Activated naive CD8-positive, alpha-beta T cell (primary cell): ENCODE measurements around the gene FAM193A.

Source experiments
- H3K27ac Mint-ChIP-seq: one replicate; pipeline ENCODE4 v1.8.0; 2021; ENCODE audit warnings: mixed read lengths
- H3K27me3 Mint-ChIP-seq: one replicate; pipeline ENCODE4 v1.8.0; 2021; ENCODE audit warnings: mixed read lengths
- H3K36me3 Mint-ChIP-seq: one replicate; pipeline ENCODE4 v1.8.0; 2021; ENCODE audit warnings: mixed read lengths
- H3K4me1 Mint-ChIP-seq: one replicate; pipeline ENCODE4 v1.8.0; 2021; ENCODE audit warnings: low read depth, mixed read lengths
- H3K4me3 Mint-ChIP-seq: one replicate; pipeline ENCODE4 v1.8.0; 2021; ENCODE audit warnings: mild to moderate bottlenecking, mixed read lengths
- H3K9me3 Mint-ChIP-seq: one replicate; pipeline ENCODE4 v1.8.0; 2021; ENCODE audit warnings: low read depth, mixed read lengths

FAM193A gene

DNA sequence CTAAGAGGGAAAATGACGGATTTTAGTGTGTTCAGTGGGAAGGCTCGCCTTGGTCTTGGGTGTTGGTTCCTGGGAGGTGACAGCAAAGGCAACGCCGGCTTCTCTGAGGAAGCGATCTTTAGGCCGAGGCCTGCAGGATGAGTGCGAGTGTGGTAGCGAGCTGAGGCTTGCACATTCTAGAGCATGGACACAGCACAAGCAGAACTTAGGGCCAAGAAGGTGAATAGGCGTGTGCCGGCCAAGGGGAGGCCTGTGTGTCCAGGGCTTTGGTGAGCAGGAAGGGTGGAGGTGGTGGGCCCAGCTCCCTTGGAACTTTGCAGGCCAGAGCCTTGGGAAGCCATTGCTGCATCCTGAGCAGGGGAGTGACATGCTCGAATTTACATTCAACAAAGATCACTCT is 151.8 kb downstream of the FAM193A start:
- Mint-ChIP-seq H3K36me3 (peaks cover 9% of the 10 kb centered on the region), H3K9me3 (no peaks in the 10 kb centered on the region), H3K4me1 (peaks cover 21% of the 10 kb centered on the region), H3K4me3 (no peak overlapping the region), H3K27ac (no peak overlapping the region), H3K27me3 (no peaks in the 10 kb centered on the region)

DNA sequence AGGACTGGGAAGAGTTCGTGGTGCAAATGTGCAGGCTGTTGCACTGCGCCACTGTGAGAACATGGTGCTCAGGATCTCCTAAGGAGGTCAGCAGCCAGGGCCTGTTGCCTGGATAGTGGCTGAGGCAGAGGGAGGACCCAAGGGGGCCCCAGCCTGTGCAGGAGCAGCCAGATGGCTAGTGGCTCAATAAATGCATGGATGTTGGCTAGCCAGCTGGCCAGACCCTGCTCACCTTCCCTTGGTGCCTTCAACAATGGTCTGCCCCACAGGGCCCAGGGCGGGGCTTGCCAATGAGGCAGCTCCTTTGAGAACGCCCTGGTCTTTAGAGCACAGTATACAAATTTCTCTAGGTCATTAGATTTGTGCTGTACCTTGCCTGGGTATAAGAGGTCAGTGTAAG is 152.2 kb downstream of the FAM193A start:
- Mint-ChIP-seq H3K9me3 (no peaks in the 10 kb centered on the region), H3K27me3 (no peaks in the 10 kb centered on the region), H3K36me3 (peaks cover 9% of the 10 kb centered on the region), H3K4me1 (peaks cover 21% of the 10 kb centered on the region), H3K27ac (no peak overlapping the region), H3K4me3 (no peak overlapping the region)

DNA sequence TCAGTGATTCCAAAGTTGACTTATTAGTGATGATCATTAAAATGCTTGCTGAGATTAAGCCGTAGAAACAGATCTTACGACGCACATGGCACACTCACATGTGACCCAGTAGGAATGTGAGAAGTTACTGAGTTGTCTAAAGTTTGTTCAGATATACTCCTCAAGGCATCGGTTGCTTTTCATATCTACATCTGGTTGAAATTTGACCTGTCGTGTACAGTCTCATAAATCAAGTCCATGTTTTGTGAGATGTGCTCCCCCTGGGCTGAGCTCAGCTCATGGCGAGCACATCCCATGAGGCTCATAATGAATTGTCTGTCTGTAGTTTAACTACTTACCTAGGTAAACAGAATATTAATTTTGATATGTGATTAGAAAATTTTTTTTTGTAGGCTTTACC is 152.7 kb downstream of the FAM193A start:
- peaks cover 9% of the 10 kb centered on the region for H3K36me3 Mint-ChIP-seq
- H3K4me3 Mint-ChIP-seq = no peak overlapping the region
- H3K4me1 Mint-ChIP-seq = peaks cover 21% of the 10 kb centered on the region
- no peaks in the 10 kb centered on the region for H3K27me3 Mint-ChIP-seq
- H3K27ac Mint-ChIP-seq = peak overlapping the region; percentile 89
- no peaks in the 10 kb centered on the region for H3K9me3 Mint-ChIP-seq

DNA sequence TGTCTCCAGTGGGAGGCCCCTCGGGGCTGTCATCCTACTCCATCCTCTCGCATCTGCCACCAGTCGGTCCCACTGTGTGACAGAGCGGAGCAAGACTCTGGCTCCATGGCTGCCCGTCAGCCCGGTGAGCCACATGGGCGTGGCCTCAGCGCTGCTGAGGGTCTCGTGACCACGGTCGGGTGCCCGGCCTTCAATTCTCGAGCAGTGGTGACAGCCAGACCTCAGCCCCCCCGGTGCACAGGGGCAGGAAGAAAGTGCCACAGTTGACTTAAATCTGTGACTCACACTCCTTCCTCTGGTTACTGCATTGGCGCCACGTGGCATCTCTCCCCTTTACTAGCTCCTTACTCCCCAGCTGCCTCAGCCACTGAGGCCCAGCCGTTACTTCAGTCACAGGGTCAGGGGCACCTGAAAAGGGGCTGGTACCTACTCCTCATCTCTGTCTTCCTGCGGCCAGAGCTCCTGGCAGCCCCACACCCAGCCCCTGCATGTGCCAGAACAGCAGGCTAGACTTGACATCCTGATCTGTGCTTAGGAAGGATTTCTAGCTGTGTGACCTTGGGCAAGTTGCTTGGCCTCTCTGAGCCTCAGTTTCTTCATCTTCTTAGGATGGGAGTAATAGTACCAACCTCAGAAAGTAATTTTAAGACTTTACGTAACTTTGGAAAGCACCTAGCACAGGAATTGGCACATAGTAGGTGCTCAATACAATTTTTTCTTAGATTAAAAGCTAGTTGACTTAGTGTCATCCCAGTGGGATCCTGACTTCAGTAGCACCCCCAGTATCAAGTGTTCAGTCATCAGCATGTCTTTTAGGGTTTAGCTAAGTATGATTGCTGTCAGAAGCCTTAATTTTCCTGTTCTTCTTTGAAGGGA is 153.6 kb downstream of the FAM193A start:
- Mint-ChIP-seq H3K36me3 (peaks cover 9% of the 10 kb centered on the region), H3K4me3 (no peak overlapping the region), H3K9me3 (no peaks in the 10 kb centered on the region), H3K27ac (peak overlapping the region; percentile 89), H3K27me3 (no peaks in the 10 kb centered on the region), H3K4me1 (peaks cover 21% of the 10 kb centered on the region)

DNA sequence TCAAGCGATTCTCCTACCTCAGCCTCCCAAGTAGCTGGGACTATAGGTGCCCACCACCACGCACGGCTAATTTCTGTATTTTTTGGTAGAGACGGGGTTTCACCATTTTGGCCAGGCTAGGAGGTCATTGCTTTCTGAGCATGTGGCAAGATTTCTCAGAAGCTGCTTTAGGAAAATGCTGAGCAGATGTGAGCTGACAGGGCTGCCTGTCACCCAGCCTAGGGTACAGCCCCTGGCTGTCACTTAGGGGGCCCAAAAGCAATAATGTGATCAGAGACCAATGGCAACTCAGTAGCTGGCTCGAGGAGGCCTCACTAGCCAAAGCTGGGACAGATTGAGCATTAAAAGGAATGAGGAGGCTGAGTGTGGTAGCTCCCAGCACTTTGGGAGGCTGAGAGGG is 154.9 kb downstream of the FAM193A start:
- Mint-ChIP-seq H3K27me3 (no peaks in the 10 kb centered on the region), H3K27ac (peak overlapping the region; percentile 89), H3K4me3 (no peak overlapping the region), H3K36me3 (peaks cover 7% of the 10 kb centered on the region), H3K4me1 (peaks cover 21% of the 10 kb centered on the region), H3K9me3 (no peaks in the 10 kb centered on the region)

DNA sequence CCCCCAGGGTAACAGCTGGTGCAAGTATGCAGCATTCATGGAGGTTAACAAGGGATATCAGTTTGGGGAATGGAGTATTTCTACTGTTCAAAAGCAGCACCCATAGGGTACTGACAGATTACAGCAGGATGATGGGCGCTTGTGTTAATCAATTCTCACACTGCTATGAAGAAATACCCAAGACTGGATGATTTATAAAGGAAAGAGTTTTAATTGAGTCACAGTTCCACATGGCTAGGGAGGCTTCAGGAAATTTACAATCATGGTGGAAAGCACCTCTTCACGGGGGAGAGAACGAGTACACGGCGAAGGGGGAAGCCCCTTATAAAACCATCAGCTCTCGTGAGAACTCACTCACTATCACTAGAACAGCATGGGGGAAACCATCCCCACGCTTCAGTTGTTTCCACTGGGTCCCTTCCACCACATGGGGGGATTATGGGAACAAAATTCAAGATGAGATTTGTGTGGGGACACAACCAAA is 155.5 kb downstream of the FAM193A start:
- peaks cover 21% of the 10 kb centered on the region for H3K4me1 Mint-ChIP-seq
- H3K27me3 Mint-ChIP-seq = no peaks in the 10 kb centered on the region
- no peaks in the 10 kb centered on the region for H3K9me3 Mint-ChIP-seq
- no peak overlapping the region for H3K4me3 Mint-ChIP-seq
- H3K36me3 Mint-ChIP-seq = peaks cover 7% of the 10 kb centered on the region
- peak overlapping the region; percentile 89 for H3K27ac Mint-ChIP-seq

DNA sequence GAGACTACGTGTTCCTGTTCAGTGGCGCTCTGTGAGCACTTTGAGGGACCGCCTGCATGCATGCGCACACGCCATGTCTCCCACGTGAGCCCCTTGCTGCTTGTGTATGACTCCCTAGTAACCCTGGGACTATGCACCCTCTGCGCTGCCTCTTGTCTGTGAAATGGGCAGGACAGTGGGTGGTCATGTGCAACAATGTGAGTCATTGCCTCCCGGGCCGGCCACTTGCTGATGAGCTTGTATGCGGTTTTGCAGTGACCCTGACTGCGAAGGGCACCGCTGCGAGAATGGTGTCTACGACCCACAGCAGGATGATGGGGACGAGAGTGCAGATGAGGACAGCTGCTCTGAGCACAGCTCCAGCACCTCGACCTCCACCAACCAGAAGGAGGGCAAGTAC is 158.2 kb downstream of the FAM193A start:
- peaks cover 22% of the 10 kb centered on the region for H3K4me1 Mint-ChIP-seq
- no peaks in the 10 kb centered on the region for H3K27me3 Mint-ChIP-seq
- H3K36me3 Mint-ChIP-seq = peaks cover 7% of the 10 kb centered on the region
- no peak overlapping the region for H3K27ac Mint-ChIP-seq
- H3K4me3 Mint-ChIP-seq = no peak overlapping the region
- H3K9me3 Mint-ChIP-seq = no peaks in the 10 kb centered on the region

DNA sequence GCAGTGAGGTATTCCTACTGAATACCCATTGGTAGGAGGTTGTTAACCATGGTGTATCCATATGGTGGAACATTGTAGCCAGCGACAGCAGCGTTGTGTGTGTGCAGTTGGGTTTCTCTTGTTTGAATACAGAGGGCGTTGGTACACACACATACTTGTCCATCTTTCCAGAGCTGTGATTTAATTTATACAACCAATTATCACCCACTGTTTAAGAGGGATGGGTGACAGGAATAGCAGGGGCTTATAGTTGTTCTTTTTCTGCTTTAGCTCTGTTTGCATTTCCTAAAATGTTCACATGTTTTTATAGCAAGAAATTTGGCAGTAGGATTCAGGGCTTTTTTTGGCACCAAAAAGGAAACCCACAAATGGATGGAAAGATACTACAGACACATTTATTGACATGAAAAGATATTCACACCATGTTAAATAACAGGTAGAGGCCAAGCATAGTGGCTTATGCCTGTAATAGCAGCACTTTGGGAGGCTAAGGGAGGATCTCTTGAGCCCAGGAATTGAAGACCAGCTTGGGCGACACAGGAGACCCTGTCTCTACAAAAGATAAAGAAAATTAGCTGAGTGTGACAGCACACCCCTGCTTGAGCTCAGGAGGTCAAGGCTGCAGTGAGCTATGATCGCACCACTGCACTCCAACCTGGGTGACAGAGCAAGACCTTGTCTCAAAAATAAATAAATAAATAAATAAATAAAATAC is 159.1 kb downstream of the FAM193A start:
- H3K36me3 Mint-ChIP-seq = peaks cover 5% of the 10 kb centered on the region
- H3K4me1 Mint-ChIP-seq = peaks cover 14% of the 10 kb centered on the region
- no peaks in the 10 kb centered on the region for H3K27me3 Mint-ChIP-seq
- no peaks in the 10 kb centered on the region for H3K9me3 Mint-ChIP-seq
- H3K27ac Mint-ChIP-seq = no peak overlapping the region
- no peak overlapping the region for H3K4me3 Mint-ChIP-seq

DNA sequence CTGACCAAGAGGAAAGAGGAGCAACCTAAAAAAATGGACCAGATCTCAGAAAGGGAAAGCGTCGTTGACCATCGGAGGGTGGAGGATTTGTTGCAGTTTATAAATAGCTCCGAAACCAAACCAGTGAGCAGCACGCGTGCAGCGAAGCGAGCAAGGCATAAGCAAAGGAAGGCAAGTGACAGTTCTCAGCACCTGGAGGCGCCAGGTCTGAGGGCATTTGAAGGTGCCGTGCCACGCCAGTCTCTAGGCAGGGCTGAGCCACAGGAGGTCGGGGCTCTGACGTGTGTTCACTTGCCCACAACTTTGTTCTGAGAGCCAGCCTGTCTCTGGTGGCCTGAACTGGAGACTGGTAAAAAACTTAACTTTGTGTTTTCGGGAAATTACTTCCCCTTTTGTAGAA is 160.0 kb downstream of the FAM193A start:
- Mint-ChIP-seq H3K36me3 (peaks cover 5% of the 10 kb centered on the region), H3K4me3 (no peak overlapping the region), H3K27ac (no peak overlapping the region), H3K4me1 (peaks cover 13% of the 10 kb centered on the region), H3K27me3 (no peaks in the 10 kb centered on the region), H3K9me3 (no peaks in the 10 kb centered on the region)

DNA sequence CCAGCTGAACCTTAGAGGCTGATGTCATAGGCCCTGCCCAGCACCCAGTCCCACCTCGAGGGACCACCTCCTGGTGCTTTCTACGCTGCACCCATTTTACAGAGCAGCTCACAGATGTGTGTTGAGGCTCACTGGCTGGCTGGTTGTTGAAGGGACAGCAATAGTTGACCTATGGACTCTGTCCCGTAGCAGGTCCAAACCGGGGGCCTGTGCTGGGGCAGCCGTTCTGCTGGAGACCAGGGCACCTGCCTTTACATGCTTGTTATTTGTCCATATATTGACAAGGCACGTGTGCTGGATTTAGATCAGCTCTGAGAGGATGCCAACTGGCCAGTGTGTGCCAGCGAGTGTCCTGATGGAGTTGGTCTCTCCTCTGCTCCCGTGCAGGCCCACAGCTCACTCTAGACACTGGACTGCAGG is 161.6 kb downstream of the FAM193A start:
- H3K4me3 Mint-ChIP-seq = no peak overlapping the region
- H3K4me1 Mint-ChIP-seq = peaks cover 2% of the 10 kb centered on the region
- peak overlapping the region; percentile 41 for H3K27ac Mint-ChIP-seq
- no peaks in the 10 kb centered on the region for H3K36me3 Mint-ChIP-seq
- H3K27me3 Mint-ChIP-seq = no peaks in the 10 kb centered on the region
- H3K9me3 Mint-ChIP-seq = no peaks in the 10 kb centered on the region

DNA sequence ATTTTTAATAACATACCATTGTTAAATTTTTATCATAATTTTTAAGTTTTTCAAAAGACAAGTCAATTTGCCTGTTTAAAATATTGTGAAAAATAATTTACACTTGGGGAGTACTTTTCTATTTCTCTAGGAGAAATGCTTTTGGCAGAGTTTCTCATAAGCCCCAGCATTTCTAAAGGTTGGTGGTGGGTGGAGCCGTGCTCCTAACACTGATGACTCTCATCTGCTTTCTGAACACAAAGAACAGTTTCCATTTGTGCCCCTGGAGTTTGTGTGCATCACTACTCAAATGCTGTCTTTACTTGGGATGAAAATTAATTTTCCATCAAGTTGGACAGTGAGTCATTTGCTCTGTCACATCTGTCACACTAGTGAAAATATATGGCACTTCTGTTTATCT is 162.1 kb downstream of the FAM193A start:
- no peaks in the 10 kb centered on the region for H3K27me3 Mint-ChIP-seq
- H3K4me3 Mint-ChIP-seq = no peak overlapping the region
- no peaks in the 10 kb centered on the region for H3K9me3 Mint-ChIP-seq
- peak overlapping the region; percentile 10 for H3K27ac Mint-ChIP-seq
- H3K4me1 Mint-ChIP-seq = peaks cover 2% of the 10 kb centered on the region
- no peaks in the 10 kb centered on the region for H3K36me3 Mint-ChIP-seq

DNA sequence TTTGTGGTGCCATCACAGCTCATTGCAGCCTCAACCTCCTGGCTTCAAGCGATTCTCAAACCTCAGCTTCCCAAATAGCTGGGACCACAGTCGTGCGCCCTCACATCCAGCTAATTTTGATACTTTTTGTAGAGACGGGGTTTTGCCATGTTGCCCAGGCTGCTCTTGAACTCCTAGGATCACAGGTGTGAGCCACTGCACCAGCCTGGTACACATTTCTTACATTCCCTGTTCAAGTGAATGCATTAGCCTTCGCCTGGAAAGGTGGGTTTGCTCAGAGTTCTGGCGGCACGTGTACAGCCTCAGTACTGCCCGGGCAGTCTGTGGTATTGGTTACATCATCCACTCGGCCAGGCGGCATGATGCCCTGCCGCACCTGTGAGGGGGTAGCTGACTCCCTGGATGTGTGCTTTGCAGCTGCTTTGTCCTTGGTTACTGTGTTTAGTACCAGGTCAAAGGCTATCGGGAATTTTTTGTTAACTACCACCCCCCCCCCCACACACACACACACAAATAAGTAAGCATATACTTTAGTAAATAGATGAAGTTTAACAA is 162.6 kb downstream of the FAM193A start:
- Mint-ChIP-seq H3K27ac (no peak overlapping the region), H3K4me3 (no peak overlapping the region), H3K4me1 (peaks cover 2% of the 10 kb centered on the region), H3K27me3 (no peaks in the 10 kb centered on the region), H3K36me3 (no peaks in the 10 kb centered on the region), H3K9me3 (no peaks in the 10 kb centered on the region)

DNA sequence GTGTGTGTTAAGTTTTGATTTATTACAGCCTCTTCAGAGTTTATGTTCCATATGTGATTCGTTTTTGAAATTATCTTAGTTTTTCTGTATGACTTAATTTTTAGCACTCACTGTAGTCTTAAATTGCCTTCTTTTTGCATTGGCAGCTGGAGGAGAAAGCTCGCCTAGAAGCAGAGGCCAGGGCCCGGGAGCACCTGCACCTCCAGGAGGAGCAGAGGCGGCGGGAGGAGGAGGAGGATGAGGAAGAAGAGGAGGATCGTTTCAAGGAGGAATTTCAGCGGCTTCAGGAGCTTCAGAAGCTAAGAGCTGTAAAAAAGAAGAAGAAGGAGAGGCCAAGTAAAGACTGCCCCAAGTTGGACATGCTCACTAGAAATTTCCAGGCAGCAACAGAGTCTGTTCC is 163.1 kb downstream of the FAM193A start:
- Mint-ChIP-seq H3K36me3 (no peaks in the 10 kb centered on the region), H3K27ac (no peak overlapping the region), H3K27me3 (no peaks in the 10 kb centered on the region), H3K4me1 (peaks cover 2% of the 10 kb centered on the region), H3K9me3 (no peaks in the 10 kb centered on the region), H3K4me3 (no peak overlapping the region)

DNA sequence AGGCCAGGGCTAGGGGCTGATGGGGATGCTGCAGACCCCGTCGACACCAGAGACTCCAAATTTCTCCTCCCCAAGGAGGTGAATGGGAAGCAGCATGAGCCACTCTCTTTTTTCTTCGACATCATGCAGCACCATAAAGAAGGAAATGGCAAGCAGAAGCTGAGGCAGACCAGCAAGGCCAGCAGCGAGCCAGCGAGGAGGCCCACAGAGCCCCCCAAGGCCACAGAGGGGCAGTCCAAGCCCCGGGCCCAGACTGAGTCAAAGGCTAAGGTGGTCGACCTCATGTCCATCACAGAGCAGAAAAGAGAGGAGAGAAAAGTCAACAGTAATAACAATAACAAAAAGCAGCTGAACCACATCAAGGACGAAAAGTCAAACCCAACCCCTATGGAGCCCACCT is 163.6 kb downstream of the FAM193A start:
- no peak overlapping the region for H3K27ac Mint-ChIP-seq
- H3K9me3 Mint-ChIP-seq = no peaks in the 10 kb centered on the region

DNA sequence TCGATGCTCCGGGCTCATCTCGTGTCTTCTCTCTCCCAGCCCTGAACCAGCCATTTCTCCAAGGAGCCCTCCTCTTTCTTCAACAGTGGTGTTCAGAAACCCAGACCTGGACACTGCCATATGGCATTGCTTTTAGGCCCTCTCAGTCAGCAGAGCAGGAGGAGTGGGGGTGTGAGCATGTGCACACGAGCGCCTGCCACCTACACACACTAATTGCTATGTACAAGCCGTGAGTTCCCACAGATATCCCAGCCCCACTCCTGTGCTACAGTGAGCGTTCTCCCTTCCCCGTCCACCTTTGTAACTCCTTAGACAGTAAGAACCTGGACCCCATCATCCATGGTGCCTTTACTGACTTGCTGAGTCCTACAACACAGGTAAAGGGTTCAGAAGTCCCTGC is 165.9 kb downstream of the FAM193A start:
- H3K9me3 Mint-ChIP-seq = no peaks in the 10 kb centered on the region
- no peak overlapping the region for H3K27ac Mint-ChIP-seq
- H3K4me3 Mint-ChIP-seq = no peak overlapping the region
- H3K4me1 Mint-ChIP-seq = peaks cover 2% of the 10 kb centered on the region
- no peaks in the 10 kb centered on the region for H3K27me3 Mint-ChIP-seq
- no peaks in the 10 kb centered on the region for H3K36me3 Mint-ChIP-seq

More for the DNA sequence above, 163.6 kb downstream of the FAM193A start:
- Mint-ChIP-seq H3K27me3 (no peaks in the 10 kb centered on the region), H3K4me1 (peaks cover 2% of the 10 kb centered on the region), H3K36me3 (no peaks in the 10 kb centered on the region), H3K4me3 (no peak overlapping the region)
